ENCODE data around the gene ZNF616. TPM values are rescaled to one million over a fixed set of nuclear protein-coding genes. Genes with fewer than 3 reads are reported as not detected.

Gene ZNF616
- polyA plus RNA-seq, 1 donor (not counting 4 experiments of a cell fraction or from before 2014, with no cell fraction given): 7.6 TPM

- no peak overlapping the region for H3K27ac ChIP-seq (ENCODE audit: control insufficient read depth, insufficient read depth, low read length)
- no peak overlapping the region for H3K4me2 ChIP-seq (ENCODE audit: control insufficient read depth, extremely low read depth, insufficient read depth, low read depth, low read length)
- H3K9ac ChIP-seq (ENCODE audit: control insufficient read depth, extremely low read depth, insufficient read depth, low read length): no peak overlapping the region
- H3K4me1 ChIP-seq (ENCODE audit: control insufficient read depth, extremely low read depth, insufficient read depth, low read length): no peaks in the 10 kb centered on the region
- peaks cover 4% of the 10 kb centered on the region for H3K79me2 ChIP-seq (ENCODE audit: control insufficient read depth, insufficient read depth, low read length)
- no peaks in the 10 kb centered on the region for H3K9me1 ChIP-seq (ENCODE audit: control insufficient read depth, extremely low read depth, insufficient read depth, low read length)
- H3K36me3 ChIP-seq (ENCODE audit: control insufficient read depth in 2 of 2, extremely low read depth in 1 of 2, insufficient read depth in 2 of 2, low read length in 2 of 2): peaks cover 16 to 26% of the 10 kb centered on the region in 2 experiments
- H3K9me3 ChIP-seq (ENCODE audit: control insufficient read depth, low read depth, low read length): peaks cover 55% of the 10 kb centered on the region
- dilution Hi-C loops (cut with MboI; ENCODE audit: extremely low pct_ligation_motif_present, low sequenced_read_pairs): no loop called here
- no peak for DNase-seq (ENCODE audit: low read depth, low spot score)
- H3K27me3 ChIP-seq (ENCODE audit: control insufficient read depth, extremely low read depth, insufficient read depth, low read length): no peaks in the 10 kb centered on the region
- FAIRE-seq: no peak
- no peak overlapping the region for H3K4me3 ChIP-seq (ENCODE audit: control insufficient read depth in 2 of 3, extremely low read depth in 1 of 3, insufficient read depth in 2 of 3, low read depth in 1 of 3, low read length in 3 of 3)
- H4K20me1 ChIP-seq (ENCODE audit: control insufficient read depth, extremely low read depth, insufficient read depth, low read length): no peaks in the 10 kb centered on the region
- TF ChIP-seq CTCF (optimal IDR thresholded peaks at IDR 0.05 in 1 of 3, IDR thresholded peaks at IDR 0.05 in 1 of 3, conservative IDR thresholded peaks at IDR 0.05 in 1 of 3; ENCODE audit: extremely low read depth in 1 of 3, insufficient read depth in 2 of 3, low read length in 3 of 3) (no peak), EZH2 (IDR thresholded peaks at IDR 0.05; ENCODE audit: low read length) (no peak)
- H2AFZ ChIP-seq (ENCODE audit: control insufficient read depth, low read length): no peak overlapping the region
Measured at GRCh38 chr19:52069653-52070052, 70.1 kb downstream of the ZNF616 start.

- TF ChIP-seq EZH2 (IDR thresholded peaks at IDR 0.05; ENCODE audit: low read length): no peak
- no peak for TF ChIP-seq CTCF (optimal IDR thresholded peaks at IDR 0.05 in 1 of 3, IDR thresholded peaks at IDR 0.05 in 1 of 3, conservative IDR thresholded peaks at IDR 0.05 in 1 of 3; ENCODE audit: extremely low read depth in 1 of 3, insufficient read depth in 2 of 3, low read length in 3 of 3)
- DNase-seq (ENCODE audit: low read depth, low spot score): no peak
- Histone ChIP-seq H3K9me3 (ENCODE audit: control insufficient read depth, low read depth, low read length) (peaks cover 69% of the 10 kb centered on the region), H3K36me3 (ENCODE audit: control insufficient read depth in 2 of 2, extremely low read depth in 1 of 2, insufficient read depth in 2 of 2, low read length in 2 of 2) (peaks cover 16 to 29% of the 10 kb centered on the region in 2 experiments), H3K27me3 (ENCODE audit: control insufficient read depth, extremely low read depth, insufficient read depth, low read length) (no peaks in the 10 kb centered on the region), H3K9ac (ENCODE audit: control insufficient read depth, extremely low read depth, insufficient read depth, low read length) (no peak overlapping the region), H3K9me1 (ENCODE audit: control insufficient read depth, extremely low read depth, insufficient read depth, low read length) (no peaks in the 10 kb centered on the region), H3K4me3 (ENCODE audit: control insufficient read depth in 2 of 3, extremely low read depth in 1 of 3, insufficient read depth in 2 of 3, low read depth in 1 of 3, low read length in 3 of 3) (peak overlapping the region in 1 of 3 experiments; percentile 14), H3K4me2 (ENCODE audit: control insufficient read depth, extremely low read depth, insufficient read depth, low read depth, low read length) (no peak overlapping the region), H4K20me1 (ENCODE audit: control insufficient read depth, extremely low read depth, insufficient read depth, low read length) (no peaks in the 10 kb centered on the region), H3K4me1 (ENCODE audit: control insufficient read depth, extremely low read depth, insufficient read depth, low read length) (no peaks in the 10 kb centered on the region), H3K79me2 (ENCODE audit: control insufficient read depth, insufficient read depth, low read length) (peaks cover 4% of the 10 kb centered on the region), H3K27ac (ENCODE audit: control insufficient read depth, insufficient read depth, low read length) (no peak overlapping the region), H2AFZ (ENCODE audit: control insufficient read depth, low read length) (no peak overlapping the region)
- no peak for FAIRE-seq
- dilution Hi-C loops (cut with MboI; ENCODE audit: extremely low pct_ligation_motif_present, low sequenced_read_pairs): no loop called here
Measured at GRCh38 chr19:52066258-52066863, 73.4 kb downstream of the ZNF616 start.
